GM18526 (cell line): ENCODE data around the gene SEC31B.

ENCODE experiments used
- POLR2A ChIP-seq: IDR thresholded peaks from 3 replicates; pipeline ENCODE4 v1.6.1; 2011; ENCODE audit not compliant: insufficient read length; ENCODE audit errors: extremely low read depth

SEC31B gene

GRCh38 chr10:100485801-100486495 is 33.7 kb downstream of the SEC31B start:
- no peak for TF ChIP-seq POLR2A

- TF ChIP-seq POLR2A, result no peak
These were observed 34.3 kb downstream of the SEC31B start for GRCh38 chr10:100485366-100485765.

GRCh38 chr10:100483876-100484666 is 35.6 kb downstream of the SEC31B start:
- no peak for TF ChIP-seq POLR2A

- no peak for TF ChIP-seq POLR2A
These were observed 36.9 kb downstream of the SEC31B start for GRCh38 chr10:100482834-100483185.

GRCh38 chr10:100482181-100482833 is 37.4 kb downstream of the SEC31B start:
- no peak for TF ChIP-seq POLR2A

- TF ChIP-seq POLR2A, result no peak
These were observed 38.1 kb downstream of the SEC31B start for GRCh38 chr10:100481462-100482081.

- no peak for TF ChIP-seq POLR2A
These were observed 39.7 kb downstream of the SEC31B start for GRCh38 chr10:100480002-100480401.

GRCh38 chr10:100479037-100479436 is 40.6 kb downstream of the SEC31B start:
- TF ChIP-seq POLR2A, result no peak

GRCh38 chr10:100477970-100478369 is 41.7 kb downstream of the SEC31B start:
- TF ChIP-seq POLR2A, result no peak

GRCh38 chr10:100470367-100470766 is 49.3 kb downstream of the SEC31B start:
- no peak for TF ChIP-seq POLR2A

GRCh38 chr10:100469756-100470155 is 49.9 kb downstream of the SEC31B start:
- no peak for TF ChIP-seq POLR2A

- TF ChIP-seq POLR2A, result no peak
These were observed 50.7 kb downstream of the SEC31B start for GRCh38 chr10:100468978-100469377.

- TF ChIP-seq POLR2A, result no peak
These were observed 51.3 kb downstream of the SEC31B start for GRCh38 chr10:100468322-100468721.

- no peak for TF ChIP-seq POLR2A
These were observed 57.0 kb downstream of the SEC31B start, which contains the start of gene WNT8B for GRCh38 chr10:100462709-100463108. TSS of gene WNT8B (plus strand) at chr10:100463009. CDS start at chr10:100463169, 160 bp downstream.

GRCh38 chr10:100448951-100449350 is 70.7 kb downstream of the SEC31B start:
- no peak for TF ChIP-seq POLR2A
